OCI-LY7 (cell line): Measurements from ENCODE around the gene STK32C. TPM values are rescaled to one million over a fixed set of nuclear protein-coding genes. Genes with fewer than 3 reads are reported as not detected.

Experiments
- BruUV-seq: library from RNA; stranded (reverse); fragments of 400-500 nt; replicated peaks from 2 replicates; lab custom pipeline; 2021; lab: Mats Ljungman, UMichigan
- CTCF ChIA-PET: fragments of 300-600 bp; sonication (Branson Sonifier 250); formaldehyde crosslinking; loops from one replicate; lab custom pipeline; 2022; ENCODE audit warnings: antibody characterized with exemption; ENCODE audit not compliant: unreplicated experiment; lab: Charles Lee
- POLR2A ChIA-PET: fragments of 300-600 bp; sonication (Branson Sonifier 250); formaldehyde crosslinking; loops from one replicate; lab custom pipeline; 2022; ENCODE audit warnings: antibody characterized with exemption; lab: Charles Lee
- DNase-seq: peaks from one replicate; pipeline ENCODE4 v3.0.0-alpha.2; 2015; ENCODE audit warnings: low spot score
- H2AFZ ChIP-seq: fragments of 200-600 bp; sonication (generic), shearing (Covaris generic); 2 replicates; pipeline ENCODE4 v1.6.1; 2014; ENCODE audit warnings: mild to moderate bottlenecking, antibody characterized with exemption, low read length, moderate library complexity
- H3K27ac ChIP-seq: fragments of 200-600 bp; sonication (generic); 2 replicates; pipeline ENCODE4 v1.5.1; 2014; ENCODE audit warnings: mixed run types, low read depth, mild to moderate bottlenecking, moderate library complexity, low read length, inconsistent platforms; ENCODE audit not compliant: poor library complexity, severe bottlenecking
- H3K36me3 ChIP-seq: fragments of 200-600 bp; sonication (generic); 2 replicates; pipeline ENCODE4 v1.6.1; 2014; ENCODE audit warnings: mild to moderate bottlenecking, antibody characterized with exemption, low read length, moderate library complexity, mixed read lengths; ENCODE audit not compliant: insufficient read depth
- H3K4me1 ChIP-seq: fragments of 200-600 bp; sonication (generic); 2 replicates; pipeline ENCODE4 v1.5.1; 2014; ENCODE audit warnings: mild to moderate bottlenecking, low read length; ENCODE audit not compliant: insufficient read depth, poor library complexity, severe bottlenecking
- H3K4me2 ChIP-seq: fragments of 200-600 bp; sonication (generic); 2 replicates; pipeline ENCODE4 v1.6.1; 2014; ENCODE audit warnings: mild to moderate bottlenecking, low read length
- H3K4me3 ChIP-seq: fragments of 200-600 bp; sonication (generic); 2 replicates; pipeline ENCODE4 v1.5.1; 2014; ENCODE audit warnings: mild to moderate bottlenecking, low read depth, low read length; ENCODE audit not compliant: poor library complexity, severe bottlenecking
- H3K79me2 ChIP-seq: fragments of 200-600 bp; sonication (generic); 2 replicates; pipeline ENCODE4 v1.6.1; 2016; ENCODE audit warnings: low read depth, mild to moderate bottlenecking, low read length, moderate library complexity, mixed read lengths; ENCODE audit not compliant: insufficient read depth
- H3K9me2 ChIP-seq: fragments of 200-600 bp; sonication (generic); 2 replicates; pipeline ENCODE4 v1.6.1; 2016; ENCODE audit warnings: mild to moderate bottlenecking, low read length, mixed read lengths; ENCODE audit not compliant: insufficient read depth
- H3K9me3 ChIP-seq: fragments of 200-600 bp; sonication (generic); 2 replicates; pipeline ENCODE4 v1.6.1; 2014; ENCODE audit warnings: mild to moderate bottlenecking, mixed run types, low read length, mixed read lengths
- H4K20me1 ChIP-seq: fragments of 200-600 bp; sonication (generic); 2 replicates; pipeline ENCODE4 v1.6.1; 2014; ENCODE audit warnings: mild to moderate bottlenecking, antibody characterized with exemption, low read length, moderate library complexity, mixed read lengths; ENCODE audit not compliant: insufficient read depth
- EZH2phosphoT487 ChIP-seq: fragments of 200-600 bp; sonication (generic); IDR thresholded peaks from 2 replicates; pipeline ENCODE4 v1.6.1; 2018; ENCODE audit warnings: low read depth, borderline replicate concordance, mild to moderate bottlenecking, mixed run types, antibody characterized with exemption, low read length, moderate library complexity, mixed read lengths
- intact Hi-C: fragments of 100-400 bp; cut with micrococcal nuclease; formaldehyde crosslinking; loops from one replicate; pipeline ENCODE4 v1.10.0; 2022; ENCODE audit not compliant: unreplicated experiment
- total RNA-seq, 2 experiments: library from RNA; depleted of rRNA in 1 of 2; stranded (reverse); fragments of >200 nt in 1 of 2; shearing (Covaris generic) in 1 of 2; gene quantifications; 2 replicates each; pipeline ENCODE4 v1.2.3, GENCODE V29; 2014 to 2022
- TF ChIP-seq, protein P1 (sequence below): fragments of 200-600 bp; sonication (generic); conservative IDR thresholded peaks from 2 replicates; pipeline ENCODE4 v1.5.1; 2014; ENCODE audit warnings: mild to moderate bottlenecking, antibody characterized with exemption, low read length, moderate library complexity, mixed read lengths

Gene STK32C
- total RNA-seq, 2 experiments from 2014 or later: 13.1 to 30.4 TPM

DNA sequence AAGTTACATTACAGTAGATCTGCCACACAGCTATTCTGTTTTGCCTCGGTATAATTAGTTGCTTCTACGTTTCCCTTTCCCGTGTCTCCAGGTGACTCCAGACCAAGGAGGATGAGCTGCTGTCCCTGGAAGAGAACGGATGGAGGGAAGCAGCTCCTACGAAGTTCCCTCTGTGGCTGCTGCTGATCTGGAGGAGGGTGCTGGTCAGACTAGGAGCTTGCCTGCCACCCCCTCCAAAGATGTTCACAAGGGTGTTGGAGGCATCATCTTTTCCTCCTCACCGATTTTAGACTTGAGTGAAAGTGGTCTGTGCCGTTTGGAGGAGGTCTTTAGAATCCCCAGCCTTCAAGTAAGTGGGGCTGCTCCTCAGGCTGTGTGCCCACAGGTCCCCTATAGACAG lies 25.6 kb upstream of the STK32C start:
- no peak overlapping the region for H3K27ac ChIP-seq
- peaks cover 60% of the 10 kb centered on the region for H3K4me1 ChIP-seq
- no peaks in the 10 kb centered on the region for H3K9me2 ChIP-seq
- CTCF ChIA-PET: interaction anchor here (0.6 kb wide), 1 partner anchor 166 kb away, joined by 4 read pairs; no protein-coding TSS in a partner anchor
- H2AFZ ChIP-seq: no peak overlapping the region
- DNase-seq: no peak
- TF ChIP-seq, protein P1, sequence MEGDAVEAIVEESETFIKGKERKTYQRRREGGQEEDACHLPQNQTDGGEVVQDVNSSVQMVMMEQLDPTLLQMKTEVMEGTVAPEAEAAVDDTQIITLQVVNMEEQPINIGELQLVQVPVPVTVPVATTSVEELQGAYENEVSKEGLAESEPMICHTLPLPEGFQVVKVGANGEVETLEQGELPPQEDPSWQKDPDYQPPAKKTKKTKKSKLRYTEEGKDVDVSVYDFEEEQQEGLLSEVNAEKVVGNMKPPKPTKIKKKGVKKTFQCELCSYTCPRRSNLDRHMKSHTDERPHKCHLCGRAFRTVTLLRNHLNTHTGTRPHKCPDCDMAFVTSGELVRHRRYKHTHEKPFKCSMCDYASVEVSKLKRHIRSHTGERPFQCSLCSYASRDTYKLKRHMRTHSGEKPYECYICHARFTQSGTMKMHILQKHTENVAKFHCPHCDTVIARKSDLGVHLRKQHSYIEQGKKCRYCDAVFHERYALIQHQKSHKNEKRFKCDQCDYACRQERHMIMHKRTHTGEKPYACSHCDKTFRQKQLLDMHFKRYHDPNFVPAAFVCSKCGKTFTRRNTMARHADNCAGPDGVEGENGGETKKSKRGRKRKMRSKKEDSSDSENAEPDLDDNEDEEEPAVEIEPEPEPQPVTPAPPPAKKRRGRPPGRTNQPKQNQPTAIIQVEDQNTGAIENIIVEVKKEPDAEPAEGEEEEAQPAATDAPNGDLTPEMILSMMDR: no peak
- no peak for TF ChIP-seq EZH2phosphoT487
- H3K9me3 ChIP-seq: no peaks in the 10 kb centered on the region
- peaks cover 31% of the 10 kb centered on the region for H3K36me3 ChIP-seq
- POLR2A ChIA-PET: interaction anchor here (0.6 to 0.7 kb wide), 5 partner anchors 8 to 1023 kb away, joined by 3 to 5 read pairs (median 4); no protein-coding TSS in a partner anchor
- intact Hi-C loops: loop anchor here (5.0 kb wide), 2 partner anchors 171 to 431 kb away; partner anchors contain the start of gene PPP2R2D
- H4K20me1 ChIP-seq: peaks cover 9% of the 10 kb centered on the region
- no TSS peak for BruUV-seq
- peak overlapping the region; percentile 90 for H3K4me2 ChIP-seq
- peaks cover 31% of the 10 kb centered on the region for H3K79me2 ChIP-seq
- H3K4me3 ChIP-seq: no peak overlapping the region

- Histone ChIP-seq H3K4me2 (peak overlapping the region; percentile 90), H3K79me2 (peaks cover 41% of the 10 kb centered on the region), H3K4me3 (peak overlapping the region; percentile 85), H3K27ac (peak overlapping the region; percentile 76), H2AFZ (peak overlapping the region; percentile 65; the same call in 1 of the 2 replicates), H3K9me2 (no peaks in the 10 kb centered on the region), H4K20me1 (peaks cover 9% of the 10 kb centered on the region), H3K36me3 (peaks cover 40% of the 10 kb centered on the region), H3K4me1 (peaks cover 60% of the 10 kb centered on the region), H3K9me3 (no peaks in the 10 kb centered on the region)
- no peak for TF ChIP-seq EZH2phosphoT487
- TF ChIP-seq, protein P1: no peak
- BruUV-seq: no TSS peak
- intact Hi-C loops: loop anchor here (5.0 kb wide), 2 partner anchors 170 to 430 kb away; partner anchors contain the start of gene PPP2R2D
- peak; percentile 72 for DNase-seq
- ChIA-PET POLR2A (no interaction called here), CTCF (no interaction called here)
These were observed 24.6 kb upstream of the STK32C start for GRCh38 chr10:132332433-132332754.
